H1 (cell line): ENCODE measurements around the gene LHCGR. TPM values are rescaled to one million over a fixed set of nuclear protein-coding genes. Genes with fewer than 3 reads are reported as not detected.

Experiments used
- polyA plus RNA-seq, 7 experiments: library from polyadenylated mRNA; depleted of rRNA in 3 of 7; stranded (reverse) in 5 of 7; unstranded in 2 of 7; fragments of >200 nt in 5 of 7; fragments of 200-250 nt in 2 of 7; gene quantifications; 1 replicate in 5 of 7; 2 replicates in 1 of 7; 4 replicates in 1 of 7; pipeline versions ENCODE4 v1.2.1 to v1.2.3, GENCODE V29; 2011 to 2013; ENCODE audit warnings: missing spikeins in 2 of 7, mixed read lengths in 2 of 7
- small RNA-seq: library from polyadenylated mRNA; stranded (forward); fragments of <200 nt; extraction: miRNeasy Mini kit (QIAGEN cat#:217004); gene quantifications from one replicate; pipeline ENCODE3, GENCODE V24; 2013; ENCODE audit not compliant: insufficient read depth
- total RNA-seq: library from RNA; stranded (reverse); fragmentation: NEBNext Ultra II Directional; extraction: Animal tissue kit (Norgen Biotek cat#: 25700); gene quantifications from 2 replicates; pipeline ENCODE4 v1.2.1, GENCODE V29; 2021

Gene LHCGR
- total and polyA plus RNA-seq, 2 of the 8 experiments (the other 6 are each of a cell fraction or from before 2014, with no cell fraction given): 0.30 to 0.73 TPM

Small RNA genes lying within 50 kb of the gene (small RNA-seq; reads per million reads assigned to genes)
- gene ELOBP3: not detected

Other genes with a start within 250 kb of the LHCGR start
- gene STON1, start 225.6 kb downstream of the LHCGR start, total RNA-seq: 10.1 and 10.4 TPM in 2 replicates
- 4.5 and 5.0 TPM in 2 replicates for gene STON1, start 225.6 kb downstream of the LHCGR start, polyA plus RNA-seq (2011; rRNA removed)
- not detected in 2 replicates for gene GTF2A1L, start 137.9 kb downstream of the LHCGR start, total RNA-seq
- 0.18 and 0.20 TPM in 2 replicates for gene GTF2A1L, start 137.9 kb downstream of the LHCGR start, polyA plus RNA-seq (2011; rRNA removed)